NB4 (cell line): ENCODE measurements around the gene ANKRD45.

ENCODE experiments used
- POLR2A ChIP-seq: IDR thresholded peaks from 2 replicates; pipeline ENCODE4 v1.6.1; 2011; ENCODE audit warnings: mild to moderate bottlenecking; ENCODE audit not compliant: insufficient read length; ENCODE audit errors: extremely low read depth
- TF ChIP-seq, protein P1 (sequence below): IDR thresholded peaks from one replicate; pipeline ENCODE4 v1.5.1; 2012; ENCODE audit warnings: low read depth, low read length
- TF ChIP-seq, protein P2 (sequence below): IDR thresholded peaks from 2 replicates; pipeline ENCODE4 v1.6.1; 2011; ENCODE audit warnings: low read depth, low read length

- TF ChIP-seq, protein P1, sequence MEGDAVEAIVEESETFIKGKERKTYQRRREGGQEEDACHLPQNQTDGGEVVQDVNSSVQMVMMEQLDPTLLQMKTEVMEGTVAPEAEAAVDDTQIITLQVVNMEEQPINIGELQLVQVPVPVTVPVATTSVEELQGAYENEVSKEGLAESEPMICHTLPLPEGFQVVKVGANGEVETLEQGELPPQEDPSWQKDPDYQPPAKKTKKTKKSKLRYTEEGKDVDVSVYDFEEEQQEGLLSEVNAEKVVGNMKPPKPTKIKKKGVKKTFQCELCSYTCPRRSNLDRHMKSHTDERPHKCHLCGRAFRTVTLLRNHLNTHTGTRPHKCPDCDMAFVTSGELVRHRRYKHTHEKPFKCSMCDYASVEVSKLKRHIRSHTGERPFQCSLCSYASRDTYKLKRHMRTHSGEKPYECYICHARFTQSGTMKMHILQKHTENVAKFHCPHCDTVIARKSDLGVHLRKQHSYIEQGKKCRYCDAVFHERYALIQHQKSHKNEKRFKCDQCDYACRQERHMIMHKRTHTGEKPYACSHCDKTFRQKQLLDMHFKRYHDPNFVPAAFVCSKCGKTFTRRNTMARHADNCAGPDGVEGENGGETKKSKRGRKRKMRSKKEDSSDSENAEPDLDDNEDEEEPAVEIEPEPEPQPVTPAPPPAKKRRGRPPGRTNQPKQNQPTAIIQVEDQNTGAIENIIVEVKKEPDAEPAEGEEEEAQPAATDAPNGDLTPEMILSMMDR = no peak
- no peak for TF ChIP-seq POLR2A
- TF ChIP-seq, protein P2, sequence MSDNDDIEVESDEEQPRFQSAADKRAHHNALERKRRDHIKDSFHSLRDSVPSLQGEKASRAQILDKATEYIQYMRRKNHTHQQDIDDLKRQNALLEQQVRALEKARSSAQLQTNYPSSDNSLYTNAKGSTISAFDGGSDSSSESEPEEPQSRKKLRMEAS = no peak
These were observed 3.0 kb downstream of the ANKRD45 start for GRCh38 chr1:173666646-173667045.
